HG02840 (cell line): Measurements from ENCODE around the gene FLYWCH2.

Source experiments
- ATAC-seq: cut with Tn5 transposase; IDR thresholded peaks from one replicate; pipeline ENCODE4 v1.9.1; 2021; ENCODE audit warnings: mild to moderate bottlenecking, moderate library complexity, moderate number of reproducible peaks; ENCODE audit not compliant: unreplicated experiment, low FRiP score

FLYWCH2 gene

GRCh38 chr16:2882650-2883457, at the start of gene FLYWCH2:
Gene FLYWCH2 (plus strand): TSS chr16:2883215. CDS start chr16:2896450, 13,235 bp downstream.
- peak; percentile 80 for ATAC-seq

- ATAC-seq, result no peak
Observed at GRCh38 chr16:2833776-2834175, 49.2 kb upstream of the FLYWCH2 start.

- no peak for ATAC-seq
Observed at GRCh38 chr16:2834968-2835367, 48.0 kb upstream of the FLYWCH2 start.

GRCh38 chr16:2835638-2836493, 47.1 kb upstream of the FLYWCH2 start:
- no peak for ATAC-seq

- no peak for ATAC-seq
Observed at GRCh38 chr16:2836646-2837508, 46.1 kb upstream of the FLYWCH2 start.

GRCh38 chr16:2838928-2839327, 44.1 kb upstream of the FLYWCH2 start:
- no peak for ATAC-seq

GRCh38 chr16:2839650-2840450, 43.2 kb upstream of the FLYWCH2 start:
- ATAC-seq, result no peak

GRCh38 chr16:2840914-2841313, 42.1 kb upstream of the FLYWCH2 start:
- no peak for ATAC-seq

GRCh38 chr16:2841606-2842339, 41.2 kb upstream of the FLYWCH2 start:
- ATAC-seq, result no peak

- ATAC-seq, result no peak
Observed at GRCh38 chr16:2842340-2843000, 40.5 kb upstream of the FLYWCH2 start.

- no peak for ATAC-seq
Observed at GRCh38 chr16:2843526-2843925, 39.5 kb upstream of the FLYWCH2 start.

- no peak for ATAC-seq
Observed at GRCh38 chr16:2845116-2845515, 37.9 kb upstream of the FLYWCH2 start.

GRCh38 chr16:2846511-2847310, 36.3 kb upstream of the FLYWCH2 start:
- no peak for ATAC-seq

- no peak for ATAC-seq
Observed at GRCh38 chr16:2848933-2849725, 33.9 kb upstream of the FLYWCH2 start.

GRCh38 chr16:2852003-2852730, 30.8 kb upstream of the FLYWCH2 start:
- ATAC-seq, result no peak

- no peak for ATAC-seq
Observed at GRCh38 chr16:2852731-2853507, 30.1 kb upstream of the FLYWCH2 start.
